ENCODE measurements around the gene ABLIM1.

DNA sequence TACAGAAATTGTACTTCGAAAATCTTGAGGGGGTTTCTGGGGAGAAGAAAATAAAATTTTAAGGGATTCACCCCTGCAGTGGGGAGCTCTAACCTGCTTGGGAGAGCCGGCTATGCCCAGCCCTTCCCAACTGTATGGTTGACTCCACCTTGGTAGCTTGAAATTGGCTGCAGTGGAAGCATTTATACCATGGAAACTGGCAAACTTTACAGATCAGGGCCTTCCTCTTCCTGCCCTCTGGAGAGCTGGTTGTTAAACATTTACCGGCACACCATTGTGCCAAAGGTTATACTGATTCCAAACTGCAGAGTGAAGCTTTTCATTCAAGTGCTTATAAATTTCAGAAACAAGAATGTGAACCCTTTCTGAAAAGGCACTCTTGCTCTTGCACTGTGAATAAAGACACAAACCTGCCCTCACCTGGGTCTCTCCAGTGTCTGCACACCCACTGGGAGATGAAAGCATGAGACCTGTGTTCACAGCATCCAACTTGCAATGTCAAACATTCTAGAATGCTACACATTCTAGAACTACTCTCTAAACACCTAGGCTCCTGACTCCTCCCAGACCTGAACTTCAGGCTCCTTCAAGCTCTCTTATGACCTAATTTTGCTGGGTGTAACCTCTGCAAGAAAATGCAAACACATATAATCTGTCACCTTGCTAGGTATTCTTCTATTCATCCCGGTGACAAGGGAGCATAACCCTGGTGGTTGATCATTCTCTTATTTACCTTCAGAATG, 44.7 kb downstream of the ABLIM1 start:
- TF ChIP-seq, protein P1, sequence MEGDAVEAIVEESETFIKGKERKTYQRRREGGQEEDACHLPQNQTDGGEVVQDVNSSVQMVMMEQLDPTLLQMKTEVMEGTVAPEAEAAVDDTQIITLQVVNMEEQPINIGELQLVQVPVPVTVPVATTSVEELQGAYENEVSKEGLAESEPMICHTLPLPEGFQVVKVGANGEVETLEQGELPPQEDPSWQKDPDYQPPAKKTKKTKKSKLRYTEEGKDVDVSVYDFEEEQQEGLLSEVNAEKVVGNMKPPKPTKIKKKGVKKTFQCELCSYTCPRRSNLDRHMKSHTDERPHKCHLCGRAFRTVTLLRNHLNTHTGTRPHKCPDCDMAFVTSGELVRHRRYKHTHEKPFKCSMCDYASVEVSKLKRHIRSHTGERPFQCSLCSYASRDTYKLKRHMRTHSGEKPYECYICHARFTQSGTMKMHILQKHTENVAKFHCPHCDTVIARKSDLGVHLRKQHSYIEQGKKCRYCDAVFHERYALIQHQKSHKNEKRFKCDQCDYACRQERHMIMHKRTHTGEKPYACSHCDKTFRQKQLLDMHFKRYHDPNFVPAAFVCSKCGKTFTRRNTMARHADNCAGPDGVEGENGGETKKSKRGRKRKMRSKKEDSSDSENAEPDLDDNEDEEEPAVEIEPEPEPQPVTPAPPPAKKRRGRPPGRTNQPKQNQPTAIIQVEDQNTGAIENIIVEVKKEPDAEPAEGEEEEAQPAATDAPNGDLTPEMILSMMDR (conservative IDR thresholded peaks at IDR 0.05 in 1 of 2, IDR thresholded peaks at IDR 0.05 in 1 of 2; ENCODE audit: low read depth in 1 of 2, low read length in 2 of 2): no peak
- no peak for TF ChIP-seq EZH2 (IDR thresholded peaks at IDR 0.05; ENCODE audit: low read length, missing control alignments)

All from fibroblast of lung (primary cell).